Measurements from ENCODE around the gene NRTN. TPM values are rescaled to one million over a fixed set of nuclear protein-coding genes. Genes with fewer than 3 reads are reported as not detected.
"Not testable (repeated sequence)": the region's sequence is repeated elsewhere in the genome, so short reads cannot be mapped to it uniquely, and the experiment has no call there.

The NRTN gene
- total and polyA plus RNA-seq, 2 of the 13 experiments (the other 11 are each of a cell fraction or from before 2014, with no cell fraction given) = 4.1 to 5.3 TPM

DNA sequence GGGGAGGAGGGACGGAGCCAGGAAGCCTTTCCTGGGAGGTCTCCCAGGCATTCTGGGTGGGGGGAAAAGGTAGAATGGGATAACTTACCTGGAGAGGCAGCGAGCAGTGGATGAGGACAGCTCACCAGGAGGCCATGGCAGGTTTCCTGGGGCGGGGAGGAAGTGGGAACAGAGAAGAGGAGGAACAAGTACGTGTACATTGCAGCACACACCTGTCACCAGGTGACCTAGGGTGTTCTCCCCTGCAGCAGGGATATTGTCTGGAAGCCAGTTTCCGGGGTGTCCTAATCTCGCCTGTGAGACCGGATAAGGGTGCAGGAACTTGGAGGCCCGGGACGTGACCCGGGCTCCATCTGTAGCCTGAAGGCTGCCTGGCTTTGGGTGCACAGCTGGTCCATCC lies 46.4 kb downstream of the NRTN start, which contains the start of gene FUT3 (continued):
- TF ChIP-seq, protein P1, sequence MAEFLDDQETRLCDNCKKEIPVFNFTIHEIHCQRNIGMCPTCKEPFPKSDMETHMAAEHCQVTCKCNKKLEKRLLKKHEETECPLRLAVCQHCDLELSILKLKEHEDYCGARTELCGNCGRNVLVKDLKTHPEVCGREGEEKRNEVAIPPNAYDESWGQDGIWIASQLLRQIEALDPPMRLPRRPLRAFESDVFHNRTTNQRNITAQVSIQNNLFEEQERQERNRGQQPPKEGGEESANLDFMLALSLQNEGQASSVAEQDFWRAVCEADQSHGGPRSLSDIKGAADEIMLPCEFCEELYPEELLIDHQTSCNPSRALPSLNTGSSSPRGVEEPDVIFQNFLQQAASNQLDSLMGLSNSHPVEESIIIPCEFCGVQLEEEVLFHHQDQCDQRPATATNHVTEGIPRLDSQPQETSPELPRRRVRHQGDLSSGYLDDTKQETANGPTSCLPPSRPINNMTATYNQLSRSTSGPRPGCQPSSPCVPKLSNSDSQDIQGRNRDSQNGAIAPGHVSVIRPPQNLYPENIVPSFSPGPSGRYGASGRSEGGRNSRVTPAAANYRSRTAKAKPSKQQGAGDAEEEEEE (CRISPR knock-in tag; IDR thresholded peaks at IDR 0.05; ENCODE audit: borderline replicate concordance) = no peak
- no peak for TF ChIP-seq FOXA1 (IDR thresholded peaks at IDR 0.05)
- no peak for TF ChIP-seq FOXA1 (CRISPR knock-in tag; IDR thresholded peaks at IDR 0.05)
- no peak for TF ChIP-seq ZNF354B (CRISPR knock-in tag; IDR thresholded peaks at IDR 0.05)
- TF ChIP-seq NCOA5 (CRISPR knock-in tag; IDR thresholded peaks at IDR 0.05) = no peak
- no peak for TF ChIP-seq KMT2A (CRISPR knock-in tag; IDR thresholded peaks at IDR 0.05)
- no peak for TF ChIP-seq HNF4A (CRISPR knock-in tag; IDR thresholded peaks at IDR 0.05)
- TF ChIP-seq ZNF619 (CRISPR knock-in tag; IDR thresholded peaks at IDR 0.05) = no peak
- TF ChIP-seq PTBP1 (IDR thresholded peaks at IDR 0.05; ENCODE audit: low read depth, low read length, poor library complexity, severe bottlenecking) = no peak
- no peak for TF ChIP-seq SP5 (CRISPR knock-in tag; IDR thresholded peaks at IDR 0.05; ENCODE audit: borderline replicate concordance, low read depth)
- TF ChIP-seq ZNF331 (CRISPR knock-in tag; IDR thresholded peaks at IDR 0.05) = no peak
- TF ChIP-seq, protein P2, sequence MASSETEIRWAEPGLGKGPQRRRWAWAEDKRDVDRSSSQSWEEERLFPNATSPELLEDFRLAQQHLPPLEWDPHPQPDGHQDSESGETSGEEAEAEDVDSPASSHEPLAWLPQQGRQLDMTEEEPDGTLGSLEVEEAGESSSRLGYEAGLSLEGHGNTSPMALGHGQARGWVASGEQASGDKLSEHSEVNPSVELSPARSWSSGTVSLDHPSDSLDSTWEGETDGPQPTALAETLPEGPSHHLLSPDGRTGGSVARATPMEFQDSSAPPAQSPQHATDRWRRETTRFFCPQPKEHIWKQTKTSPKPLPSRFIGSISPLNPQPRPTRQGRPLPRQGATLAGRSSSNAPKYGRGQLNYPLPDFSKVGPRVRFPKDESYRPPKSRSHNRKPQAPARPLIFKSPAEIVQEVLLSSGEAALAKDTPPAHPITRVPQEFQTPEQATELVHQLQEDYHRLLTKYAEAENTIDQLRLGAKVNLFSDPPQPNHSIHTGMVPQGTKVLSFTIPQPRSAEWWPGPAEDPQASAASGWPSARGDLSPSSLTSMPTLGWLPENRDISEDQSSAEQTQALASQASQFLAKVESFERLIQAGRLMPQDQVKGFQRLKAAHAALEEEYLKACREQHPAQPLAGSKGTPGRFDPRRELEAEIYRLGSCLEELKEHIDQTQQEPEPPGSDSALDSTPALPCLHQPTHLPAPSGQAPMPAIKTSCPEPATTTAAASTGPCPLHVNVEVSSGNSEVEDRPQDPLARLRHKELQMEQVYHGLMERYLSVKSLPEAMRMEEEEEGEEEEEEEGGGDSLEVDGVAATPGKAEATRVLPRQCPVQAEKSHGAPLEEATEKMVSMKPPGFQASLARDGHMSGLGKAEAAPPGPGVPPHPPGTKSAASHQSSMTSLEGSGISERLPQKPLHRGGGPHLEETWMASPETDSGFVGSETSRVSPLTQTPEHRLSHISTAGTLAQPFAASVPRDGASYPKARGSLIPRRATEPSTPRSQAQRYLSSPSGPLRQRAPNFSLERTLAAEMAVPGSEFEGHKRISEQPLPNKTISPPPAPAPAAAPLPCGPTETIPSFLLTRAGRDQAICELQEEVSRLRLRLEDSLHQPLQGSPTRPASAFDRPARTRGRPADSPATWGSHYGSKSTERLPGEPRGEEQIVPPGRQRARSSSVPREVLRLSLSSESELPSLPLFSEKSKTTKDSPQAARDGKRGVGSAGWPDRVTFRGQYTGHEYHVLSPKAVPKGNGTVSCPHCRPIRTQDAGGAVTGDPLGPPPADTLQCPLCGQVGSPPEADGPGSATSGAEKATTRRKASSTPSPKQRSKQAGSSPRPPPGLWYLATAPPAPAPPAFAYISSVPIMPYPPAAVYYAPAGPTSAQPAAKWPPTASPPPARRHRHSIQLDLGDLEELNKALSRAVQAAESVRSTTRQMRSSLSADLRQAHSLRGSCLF (CRISPR knock-in tag; IDR thresholded peaks at IDR 0.05; ENCODE audit: borderline replicate concordance) = no peak

DNA sequence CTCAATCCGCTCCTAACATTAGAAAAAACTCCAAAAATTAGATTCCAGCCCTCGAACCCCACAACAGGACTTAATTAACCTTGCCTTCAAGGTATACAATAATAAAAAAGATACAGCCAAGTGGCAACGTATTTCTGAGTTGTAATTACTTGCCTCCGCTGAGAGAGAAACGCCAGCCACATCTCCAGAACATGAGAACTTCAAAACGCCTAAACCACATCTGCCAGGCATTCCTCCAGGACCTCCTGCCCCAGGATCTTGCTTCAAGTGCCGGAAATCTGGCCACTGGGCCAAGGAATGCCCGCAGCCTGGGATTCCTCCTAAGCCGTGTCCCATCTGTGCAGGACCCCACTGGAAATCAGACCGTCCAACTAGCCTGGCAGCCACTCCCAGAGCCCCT lies 49.3 kb downstream of the NRTN start:
- H3K9ac ChIP-seq (ENCODE audit: insufficient read depth, low read depth, low read length); DNase-seq (ENCODE audit: low spot score); H3K79me2 ChIP-seq (ENCODE audit: insufficient read depth, low read length); H3K4me2 ChIP-seq (ENCODE audit: low read depth, low read length); H4K20me1 ChIP-seq (ENCODE audit: insufficient read depth, low read length); BruUV-seq (replicated peaks); H2AFZ ChIP-seq (ENCODE audit: low read length); intact Hi-C loops (cut with micrococcal nuclease; ENCODE audit: unreplicated experiment); FAIRE-seq; ATAC-seq; H3K4me3 ChIP-seq (replicated peaks in 1 of 3; ENCODE audit: insufficient read depth in 1 of 3, low read depth in 2 of 3, low read length in 3 of 3); H3K9me3 ChIP-seq (ENCODE audit: low read length); CTCF ChIA-PET (ENCODE audit: low intra/inter-chr PET ratio, low total read pairs); in situ Hi-C loops (cut with HindIII; ENCODE audit: extremely low pct_ligation_motif_present, low pct_unique_long_range_greater_than_20kb); H3K27me3 ChIP-seq (ENCODE audit: control insufficient read depth in 1 of 2, insufficient read depth in 2 of 2, low read length in 2 of 2); H3K27ac ChIP-seq (ENCODE audit: extremely low read length, insufficient read depth, low read length); POLR2A ChIA-PET; H3K36me3 ChIP-seq (replicated peaks in 1 of 2; ENCODE audit: control insufficient read depth in 1 of 2, insufficient read depth in 2 of 2, low read length in 2 of 2): not testable (repeated sequence)
- peaks cover 38% of the 10 kb centered on the region for H3K4me1 ChIP-seq (ENCODE audit: insufficient read depth, low read length)
- 57% methylated on average over 6 of the region's 10 CpGs for WGBS (ENCODE audit: low lambda C conversion rate)

DNA sequence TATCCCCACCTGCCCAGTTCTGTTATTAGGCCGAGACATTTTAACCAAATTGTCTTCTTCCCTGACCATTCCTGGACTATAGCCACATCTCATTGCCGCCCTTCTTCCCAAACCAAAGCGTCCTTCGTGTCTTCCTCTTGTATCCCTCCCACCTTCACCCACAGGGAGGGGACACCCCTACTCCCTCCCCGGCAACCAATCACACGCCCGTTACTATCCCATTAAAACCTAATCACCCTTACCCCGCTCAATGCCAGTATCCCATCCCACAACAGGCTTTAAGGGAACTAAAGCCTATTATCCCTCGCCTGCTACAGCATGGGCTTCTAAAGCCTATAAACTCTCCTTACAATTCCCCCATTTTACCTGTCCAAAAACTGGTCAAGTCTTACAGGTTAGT lies 50.3 kb downstream of the NRTN start:
- H3K27me3 ChIP-seq (ENCODE audit: control insufficient read depth in 1 of 2, insufficient read depth in 2 of 2, low read length in 2 of 2); BruUV-seq (replicated peaks); FAIRE-seq; DNase-seq (ENCODE audit: low spot score); H3K36me3 ChIP-seq (replicated peaks in 1 of 2; ENCODE audit: control insufficient read depth in 1 of 2, insufficient read depth in 2 of 2, low read length in 2 of 2); H3K9ac ChIP-seq (ENCODE audit: insufficient read depth, low read depth, low read length); H3K79me2 ChIP-seq (ENCODE audit: insufficient read depth, low read length); H3K27ac ChIP-seq (ENCODE audit: extremely low read length, insufficient read depth, low read length); CTCF ChIA-PET (ENCODE audit: low intra/inter-chr PET ratio, low total read pairs); H4K20me1 ChIP-seq (ENCODE audit: insufficient read depth, low read length); ATAC-seq; H2AFZ ChIP-seq (ENCODE audit: low read length); H3K4me3 ChIP-seq (replicated peaks in 1 of 3; ENCODE audit: insufficient read depth in 1 of 3, low read depth in 2 of 3, low read length in 3 of 3); H3K9me3 ChIP-seq (ENCODE audit: low read length); intact Hi-C loops (cut with micrococcal nuclease; ENCODE audit: unreplicated experiment); H3K4me2 ChIP-seq (ENCODE audit: low read depth, low read length); in situ Hi-C loops (cut with HindIII; ENCODE audit: extremely low pct_ligation_motif_present, low pct_unique_long_range_greater_than_20kb); POLR2A ChIA-PET: not testable (repeated sequence)
- 79% methylated on average over 9 of the region's 9 CpGs for WGBS (ENCODE audit: low lambda C conversion rate)
- peaks cover 45% of the 10 kb centered on the region for H3K4me1 ChIP-seq (ENCODE audit: insufficient read depth, low read length)
